ENCODE data around the gene EFCAB9.

EFCAB9 gene

GRCh38 chr5:172164769-172165212 lies 29.2 kb upstream of the EFCAB9 start:
- in situ Hi-C loops (cut with MboI; ENCODE audit: low pct_unique_long_range_greater_than_20kb, low sequenced_read_pairs, unreplicated experiment) = no loop called here
- DNase-seq (ENCODE audit: low spot score) = no peak

DNA sequence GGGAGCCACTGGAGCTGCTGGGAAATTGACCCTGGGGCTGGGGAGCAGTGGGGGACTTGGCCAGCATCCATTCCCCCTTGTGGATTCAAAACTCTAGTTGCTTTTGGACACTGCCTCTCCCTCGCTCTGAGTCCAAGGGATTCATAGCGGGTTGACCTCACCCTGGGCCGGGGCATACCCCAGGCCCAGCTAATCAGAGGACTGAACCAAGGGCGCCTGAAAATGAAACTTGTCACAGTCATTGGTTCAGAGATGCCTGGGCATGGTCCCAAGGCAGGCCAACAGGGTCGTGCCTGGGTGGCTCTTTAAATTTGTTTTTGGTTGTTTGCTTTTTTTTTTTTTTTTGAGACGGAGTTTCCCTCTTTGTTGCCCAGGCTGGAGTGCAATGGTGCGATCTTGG lies 28.5 kb upstream of the EFCAB9 start:
- in situ Hi-C loops (cut with MboI; ENCODE audit: low pct_unique_long_range_greater_than_20kb, low sequenced_read_pairs, unreplicated experiment) = no loop called here
- no peak for DNase-seq (ENCODE audit: low spot score)
- TF ChIP-seq, protein P1, sequence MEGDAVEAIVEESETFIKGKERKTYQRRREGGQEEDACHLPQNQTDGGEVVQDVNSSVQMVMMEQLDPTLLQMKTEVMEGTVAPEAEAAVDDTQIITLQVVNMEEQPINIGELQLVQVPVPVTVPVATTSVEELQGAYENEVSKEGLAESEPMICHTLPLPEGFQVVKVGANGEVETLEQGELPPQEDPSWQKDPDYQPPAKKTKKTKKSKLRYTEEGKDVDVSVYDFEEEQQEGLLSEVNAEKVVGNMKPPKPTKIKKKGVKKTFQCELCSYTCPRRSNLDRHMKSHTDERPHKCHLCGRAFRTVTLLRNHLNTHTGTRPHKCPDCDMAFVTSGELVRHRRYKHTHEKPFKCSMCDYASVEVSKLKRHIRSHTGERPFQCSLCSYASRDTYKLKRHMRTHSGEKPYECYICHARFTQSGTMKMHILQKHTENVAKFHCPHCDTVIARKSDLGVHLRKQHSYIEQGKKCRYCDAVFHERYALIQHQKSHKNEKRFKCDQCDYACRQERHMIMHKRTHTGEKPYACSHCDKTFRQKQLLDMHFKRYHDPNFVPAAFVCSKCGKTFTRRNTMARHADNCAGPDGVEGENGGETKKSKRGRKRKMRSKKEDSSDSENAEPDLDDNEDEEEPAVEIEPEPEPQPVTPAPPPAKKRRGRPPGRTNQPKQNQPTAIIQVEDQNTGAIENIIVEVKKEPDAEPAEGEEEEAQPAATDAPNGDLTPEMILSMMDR (IDR thresholded peaks at IDR 0.05; ENCODE audit: extremely low read depth, insufficient read depth, missing control alignments) = no peak

More at GRCh38 chr5:172164769-172165212, 29.2 kb upstream of the EFCAB9 start:
- TF ChIP-seq, protein P1 (IDR thresholded peaks at IDR 0.05; ENCODE audit: extremely low read depth, insufficient read depth, missing control alignments) = no peak

GRCh38 chr5:172166030-172166826 lies 27.7 kb upstream of the EFCAB9 start:
- no peak for DNase-seq (ENCODE audit: low spot score)
- in situ Hi-C loops (cut with MboI; ENCODE audit: low pct_unique_long_range_greater_than_20kb, low sequenced_read_pairs, unreplicated experiment) = no loop called here
- TF ChIP-seq, protein P1 (IDR thresholded peaks at IDR 0.05; ENCODE audit: extremely low read depth, insufficient read depth, missing control alignments) = no peak

- in situ Hi-C loops (cut with MboI; ENCODE audit: low pct_unique_long_range_greater_than_20kb, low sequenced_read_pairs, unreplicated experiment) = no loop called here
- TF ChIP-seq, protein P1 (IDR thresholded peaks at IDR 0.05; ENCODE audit: extremely low read depth, insufficient read depth, missing control alignments) = no peak
- no peak for DNase-seq (ENCODE audit: low spot score)
Measured at GRCh38 chr5:172167895-172168294, 26.1 kb upstream of the EFCAB9 start.

DNA sequence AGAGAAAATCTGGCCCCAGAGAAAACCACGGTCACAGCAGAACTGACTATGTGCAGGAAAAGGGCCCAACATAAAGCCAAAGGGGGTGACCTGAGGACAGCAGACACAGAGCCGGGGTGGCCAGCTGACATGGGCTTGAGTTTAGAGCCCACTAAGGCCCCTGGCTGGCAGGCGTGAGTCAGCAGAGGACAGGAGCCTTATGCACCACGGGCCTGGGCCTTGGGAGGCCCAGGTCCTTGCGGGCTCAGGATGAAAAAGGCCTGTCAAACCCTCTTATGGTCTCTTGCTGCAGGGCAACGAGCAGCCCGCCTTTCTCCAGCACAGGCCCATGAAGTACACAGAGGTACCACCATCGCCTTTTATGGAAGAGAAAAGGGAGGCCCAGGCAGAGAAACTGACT lies 25.7 kb upstream of the EFCAB9 start:
- TF ChIP-seq, protein P1 (IDR thresholded peaks at IDR 0.05; ENCODE audit: extremely low read depth, insufficient read depth, missing control alignments) = no peak
- in situ Hi-C loops (cut with MboI; ENCODE audit: low pct_unique_long_range_greater_than_20kb, low sequenced_read_pairs, unreplicated experiment) = no loop called here
- DNase-seq (ENCODE audit: low spot score) = no peak

DNA sequence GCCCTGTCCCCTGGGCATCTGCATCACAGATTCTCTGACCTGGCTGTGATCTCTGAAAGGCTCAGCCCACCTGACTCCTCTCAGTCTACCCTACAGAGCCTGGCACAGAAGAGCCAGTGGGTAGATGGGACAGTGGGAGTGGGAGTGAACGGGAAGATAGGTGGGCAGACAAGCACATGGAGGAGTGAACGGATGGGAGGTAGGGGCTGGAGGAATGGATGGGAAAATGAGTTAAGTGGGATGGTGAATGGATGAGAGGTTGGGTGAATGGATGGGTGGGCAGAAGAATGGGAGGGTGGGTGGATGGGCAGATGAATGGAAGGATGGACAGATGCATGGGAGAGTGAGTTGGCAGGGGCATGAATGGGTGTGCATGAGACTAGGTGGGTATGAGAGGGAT lies 24.8 kb upstream of the EFCAB9 start:
- DNase-seq (ENCODE audit: low spot score) = no peak
- in situ Hi-C loops (cut with MboI; ENCODE audit: low pct_unique_long_range_greater_than_20kb, low sequenced_read_pairs, unreplicated experiment) = no loop called here
- TF ChIP-seq, protein P1 (IDR thresholded peaks at IDR 0.05; ENCODE audit: extremely low read depth, insufficient read depth, missing control alignments) = no peak

Measured in GM13977 (cell line).